ENCODE data around the gene TMCC2. TPM values are rescaled to one million over a fixed set of nuclear protein-coding genes. Genes with fewer than 3 reads are reported as not detected.

Gene TMCC2
- total RNA-seq, 4 donors from 2014 or later = 0.33 to 2.1 (median 1.1) TPM

- no peak for TF ChIP-seq CTCF (IDR thresholded peaks at IDR 0.05; ENCODE audit: low read depth)
Measured at GRCh38 chr1:205243350-205244191, 15.8 kb downstream of the TMCC2 start.

- no peak for TF ChIP-seq CTCF (IDR thresholded peaks at IDR 0.05; ENCODE audit: low read depth)
Measured at GRCh38 chr1:205244384-205244783, 16.6 kb downstream of the TMCC2 start.

DNA sequence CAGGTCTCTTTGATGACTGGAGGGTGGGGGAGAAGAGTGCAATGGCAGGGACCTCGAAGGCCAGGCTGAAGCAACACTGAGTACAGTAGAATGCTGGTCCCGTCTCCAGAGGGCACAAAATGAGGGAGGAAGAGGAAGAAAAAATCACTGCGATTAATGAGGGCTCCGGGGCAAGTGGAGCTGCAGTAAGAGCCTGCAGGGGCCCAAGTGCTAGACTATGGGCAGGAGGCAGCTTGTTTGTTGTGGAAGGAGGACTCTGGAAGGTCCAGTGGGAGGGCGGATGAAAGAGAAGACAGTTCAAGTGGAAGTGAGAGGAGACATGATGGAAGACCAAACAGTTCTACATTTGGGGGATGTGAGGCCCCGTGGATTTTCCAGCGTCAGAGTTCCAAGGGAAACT lies 17.4 kb downstream of the TMCC2 start:
- no peak for TF ChIP-seq CTCF (IDR thresholded peaks at IDR 0.05; ENCODE audit: low read depth)

- TF ChIP-seq CTCF (IDR thresholded peaks at IDR 0.05; ENCODE audit: low read depth) = no peak
Measured at GRCh38 chr1:205246351-205247119, 18.8 kb downstream of the TMCC2 start.

- TF ChIP-seq CTCF (IDR thresholded peaks at IDR 0.05; ENCODE audit: low read depth) = no peak
Measured at GRCh38 chr1:205247130-205247921, 19.6 kb downstream of the TMCC2 start.

DNA sequence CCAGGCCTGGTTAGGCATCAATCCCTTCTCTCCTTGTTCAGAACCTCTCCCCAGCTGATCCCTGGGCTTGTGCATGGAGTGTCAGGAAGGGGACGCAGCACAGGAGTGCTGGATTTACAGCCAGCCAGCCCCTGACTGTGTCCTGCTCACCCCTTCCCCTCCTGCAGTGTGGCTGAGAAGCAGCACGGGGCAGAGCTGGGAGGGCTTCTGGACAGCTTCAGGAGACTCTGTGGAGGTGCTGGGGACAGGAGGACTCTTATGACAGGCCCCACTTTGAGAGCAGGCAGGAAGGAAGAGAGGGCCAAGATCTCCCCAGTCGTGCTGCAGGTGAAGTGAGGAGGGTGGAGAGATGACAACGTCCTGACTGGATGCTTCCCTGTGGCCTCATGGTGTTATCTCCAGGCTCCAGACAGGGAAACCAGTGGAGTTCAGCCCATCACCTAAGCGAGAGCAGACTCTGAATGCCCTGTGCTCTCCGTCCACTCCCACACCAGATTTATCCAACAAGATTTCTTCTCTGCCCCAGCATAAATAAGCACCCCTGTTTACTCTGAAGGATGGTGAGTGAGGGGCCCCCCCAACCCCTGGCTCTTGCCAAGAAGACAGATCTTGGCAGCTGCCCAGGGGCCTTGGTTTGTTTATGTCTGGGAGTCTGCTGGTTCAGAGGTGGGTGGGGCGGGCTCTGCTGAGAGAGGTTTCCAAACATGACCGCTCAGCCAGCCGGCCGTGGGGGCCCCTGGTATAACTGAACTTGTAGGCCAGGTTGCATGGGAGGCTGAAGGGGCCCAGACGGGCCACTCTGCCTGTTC lies 21.3 kb downstream of the TMCC2 start:
- no peak for TF ChIP-seq CTCF (IDR thresholded peaks at IDR 0.05; ENCODE audit: low read depth)

Data from subcutaneous adipose tissue (tissue), 4 donors.